Endothelial cell of umbilical vein (primary cell): ENCODE measurements around the gene UBE2E2. TPM values are rescaled to one million over a fixed set of nuclear protein-coding genes. Genes with fewer than 3 reads are reported as not detected.

Experiments
- BruUV-seq: library from RNA; stranded (reverse); fragments of 400-500 nt; replicated peaks from 2 replicates; lab custom pipeline; 2021; lab: Mats Ljungman, UMichigan
- CTCF ChIA-PET: fragments of 300-600, 350-600 bp; sonication (Branson Sonifier 250); formaldehyde crosslinking; loops from one replicate; lab custom pipeline; 2021; ENCODE audit warnings: antibody characterized with exemption, inconsistent platforms; lab: Charles Lee
- POLR2A ChIA-PET: fragments of 300-600, 350-600 bp; sonication (Branson Sonifier 250); formaldehyde crosslinking; loops from one replicate; lab custom pipeline; 2021; ENCODE audit warnings: antibody characterized with exemption, inconsistent platforms; lab: Charles Lee
- DNase-seq: peaks from one replicate; pipeline ENCODE4 v3.0.0-alpha.2; 2011; ENCODE audit warnings: low read depth, low spot score
- FAIRE-seq: peaks from 2 replicates; lab custom pipeline; 2011; peaks lifted over from hg19 to GRCh38; lab: Jason Lieb, UNC
- H2AFZ ChIP-seq: 2 replicates; pipeline ENCODE4 v1.6.0; 2012; ENCODE audit warnings: low read depth, low read length, control low read depth, inconsistent platforms
- H3K27ac ChIP-seq: 2 replicates; pipeline ENCODE4 v1.5.1; 2011; ENCODE audit warnings: low read depth, mild to moderate bottlenecking, control low read depth, low read length, moderate library complexity; ENCODE audit not compliant: insufficient read depth
- H3K27me3 ChIP-seq, 2 experiments: 2 replicates each; pipeline versions ENCODE4 v1.6.0 to v1.6.1; 2011; ENCODE audit warnings: low read length in 2 of 2, mixed read lengths in 1 of 2; ENCODE audit not compliant: control insufficient read depth in 2 of 2, insufficient read depth in 2 of 2
- H3K36me3 ChIP-seq, 2 experiments: 2 replicates in 1 of 2; 3 replicates in 1 of 2; pipeline ENCODE4 v1.5.1; 2011; ENCODE audit warnings: low read length in 2 of 2, mild to moderate bottlenecking in 1 of 2, moderate library complexity in 1 of 2; ENCODE audit not compliant: control insufficient read depth in 2 of 2, insufficient read depth in 2 of 2; ENCODE audit errors: extremely low read depth in 1 of 2
- H3K4me1 ChIP-seq: 3 replicates; pipeline ENCODE4 v1.5.1; 2011; ENCODE audit warnings: mild to moderate bottlenecking, low read length; ENCODE audit not compliant: control insufficient read depth, insufficient read depth; ENCODE audit errors: extremely low read depth
- H3K4me2 ChIP-seq: 2 replicates; pipeline ENCODE4 v1.6.1; 2011; ENCODE audit warnings: low read length, control low read depth, mixed read lengths; ENCODE audit not compliant: insufficient read depth
- H3K4me3 ChIP-seq, 3 experiments: fragments of 200-600 bp in 1 of 3; sonication (generic), shearing (Covaris generic) in 1 of 3; replicated peaks in 1 of 3; 2 replicates each; pipeline ENCODE4 v1.5.1; 2011 to 2016; ENCODE audit warnings: control low read depth in 3 of 3, low read length in 3 of 3, mild to moderate bottlenecking in 2 of 3, inconsistent platforms in 1 of 3, low read depth in 1 of 3, moderate library complexity in 1 of 3; ENCODE audit not compliant: insufficient read depth in 1 of 3
- H3K79me2 ChIP-seq: 2 replicates; pipeline ENCODE4 v1.6.0; 2012; ENCODE audit warnings: low read length, inconsistent platforms; ENCODE audit not compliant: control insufficient read depth, insufficient read depth
- H3K9ac ChIP-seq: replicated peaks from 2 replicates; pipeline ENCODE3; 2011; ENCODE audit warnings: low read length, control low read depth; ENCODE audit not compliant: insufficient read depth; ENCODE audit errors: extremely low read depth
- H3K9me1 ChIP-seq: replicated peaks from 3 replicates; pipeline ENCODE4 v1.6.0; 2011; ENCODE audit warnings: mild to moderate bottlenecking, low read length; ENCODE audit not compliant: control insufficient read depth, insufficient read depth; ENCODE audit errors: extremely low read depth
- H3K9me3 ChIP-seq: replicated peaks from 2 replicates; pipeline ENCODE4 v1.5.1; 2012; ENCODE audit warnings: low read length, inconsistent platforms; ENCODE audit not compliant: control insufficient read depth, insufficient read depth
- H4K20me1 ChIP-seq: replicated peaks from 2 replicates; pipeline ENCODE3; 2011; ENCODE audit warnings: mild to moderate bottlenecking, low read length; ENCODE audit not compliant: control insufficient read depth, insufficient read depth; ENCODE audit errors: extremely low read depth
- JUN ChIP-seq: IDR thresholded peaks from 2 replicates; pipeline ENCODE4 v1.6.1; 2011; ENCODE audit warnings: borderline replicate concordance, low read depth; ENCODE audit not compliant: insufficient read length, insufficient read depth
- MAX ChIP-seq: IDR thresholded peaks from 2 replicates; pipeline ENCODE4 v1.6.1; 2011; ENCODE audit not compliant: insufficient read depth, insufficient read length
- POLR2A ChIP-seq: IDR thresholded peaks from 2 replicates; pipeline ENCODE4 v1.6.1; 2012; ENCODE audit warnings: low read depth, mild to moderate bottlenecking, control low read depth, low read length
- dilution Hi-C: fragments of 300-500 bp; cut with MboI; formaldehyde crosslinking; loops from one replicate; pipeline ENCODE4 v1.15.0; 2019; ENCODE audit warnings: low sequenced_read_pairs; ENCODE audit not compliant: extremely low pct_ligation_motif_present
- intact Hi-C: fragments of 100-400 bp; cut with micrococcal nuclease; formaldehyde crosslinking; loops from one replicate; pipeline ENCODE4 v1.10.0; 2022
- polyA plus RNA-seq, 4 experiments: library from polyadenylated mRNA; depleted of rRNA in 3 of 4; stranded (reverse) in 3 of 4; unstranded in 1 of 4; fragments of >200 nt; gene quantifications; 2 replicates each; pipeline versions ENCODE4 v1.2.1 to v1.2.3, GENCODE V29; 2011 to 2012; ENCODE audit warnings: missing spikeins in 1 of 4
- total RNA-seq: library from RNA; stranded (reverse); gene quantifications from 2 replicates; pipeline ENCODE4 v1.2.3, GENCODE V29; 2021
- TF ChIP-seq, protein P1 (sequence below), 2 donors: IDR thresholded peaks; 1 replicate in 1 of 2; 2 replicates in 1 of 2; pipeline ENCODE4 v1.5.1; 2011; ENCODE audit warnings: low read length in 2 of 2, mild to moderate bottlenecking in 2 of 2, moderate library complexity in 2 of 2, control low read depth in 1 of 2, inconsistent platforms in 1 of 2, low read depth in 1 of 2; ENCODE audit not compliant: insufficient read depth in 1 of 2; ENCODE audit errors: extremely low read depth in 1 of 2

The UBE2E2 gene
- total and polyA plus RNA-seq, 2 donors (not counting 3 experiments of a cell fraction or from before 2014, with no cell fraction given), result 37.0 to 45.4 TPM

GRCh38 chr3:23292432-23292831 is 89.3 kb downstream of the UBE2E2 start:
- DNase-seq (no peak), FAIRE-seq (no peak)
- Histone ChIP-seq H3K9me1 (no peaks in the 10 kb centered on the region), H3K27me3 (no peaks in the 10 kb centered on the region), H3K79me2 (peaks cover 7% of the 10 kb centered on the region), H3K27ac (no peak overlapping the region), H3K9ac (no peak overlapping the region), H4K20me1 (no peaks in the 10 kb centered on the region), H3K4me3 (no peak overlapping the region), H2AFZ (no peak overlapping the region), H3K4me2 (no peak overlapping the region), H3K36me3 (no peaks in the 10 kb centered on the region), H3K9me3 (no peaks in the 10 kb centered on the region), H3K4me1 (no peaks in the 10 kb centered on the region)
- POLR2A ChIA-PET, result no interaction called here
- dilution Hi-C loops (no loop called here), intact Hi-C loops (no loop called here)
- BruUV-seq, result no TSS peak
- no peak for TF ChIP-seq MAX
- CTCF ChIA-PET, result no interaction called here

- CTCF ChIA-PET, result no interaction called here
These were observed 91.8 kb downstream of the UBE2E2 start for GRCh38 chr3:23294770-23295387.

More at GRCh38 chr3:23294770-23295387, 91.8 kb downstream of the UBE2E2 start:
- H3K79me2 ChIP-seq, result peaks cover 5% of the 10 kb centered on the region
- H2AFZ ChIP-seq, result no peak overlapping the region
- H3K9me1 ChIP-seq, result no peaks in the 10 kb centered on the region
- H3K4me1 ChIP-seq, result no peaks in the 10 kb centered on the region
- TF ChIP-seq POLR2A (no peak), MAX (no peak), JUN (no peak)
- TF ChIP-seq, protein P1, sequence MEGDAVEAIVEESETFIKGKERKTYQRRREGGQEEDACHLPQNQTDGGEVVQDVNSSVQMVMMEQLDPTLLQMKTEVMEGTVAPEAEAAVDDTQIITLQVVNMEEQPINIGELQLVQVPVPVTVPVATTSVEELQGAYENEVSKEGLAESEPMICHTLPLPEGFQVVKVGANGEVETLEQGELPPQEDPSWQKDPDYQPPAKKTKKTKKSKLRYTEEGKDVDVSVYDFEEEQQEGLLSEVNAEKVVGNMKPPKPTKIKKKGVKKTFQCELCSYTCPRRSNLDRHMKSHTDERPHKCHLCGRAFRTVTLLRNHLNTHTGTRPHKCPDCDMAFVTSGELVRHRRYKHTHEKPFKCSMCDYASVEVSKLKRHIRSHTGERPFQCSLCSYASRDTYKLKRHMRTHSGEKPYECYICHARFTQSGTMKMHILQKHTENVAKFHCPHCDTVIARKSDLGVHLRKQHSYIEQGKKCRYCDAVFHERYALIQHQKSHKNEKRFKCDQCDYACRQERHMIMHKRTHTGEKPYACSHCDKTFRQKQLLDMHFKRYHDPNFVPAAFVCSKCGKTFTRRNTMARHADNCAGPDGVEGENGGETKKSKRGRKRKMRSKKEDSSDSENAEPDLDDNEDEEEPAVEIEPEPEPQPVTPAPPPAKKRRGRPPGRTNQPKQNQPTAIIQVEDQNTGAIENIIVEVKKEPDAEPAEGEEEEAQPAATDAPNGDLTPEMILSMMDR (IDR thresholded peaks at IDR 0.05; ENCODE audit: extremely low read depth in 1 of 2, insufficient read depth in 1 of 2, low read depth in 1 of 2, low read length in 2 of 2), result no peak
- POLR2A ChIA-PET, result no interaction called here
- H4K20me1 ChIP-seq, result no peaks in the 10 kb centered on the region
- intact Hi-C loops, result no loop called here
- no peak overlapping the region for H3K27ac ChIP-seq
- no peak overlapping the region for H3K4me2 ChIP-seq
- FAIRE-seq, result no peak
- dilution Hi-C loops, result no loop called here
- no peaks in the 10 kb centered on the region for H3K27me3 ChIP-seq
- H3K36me3 ChIP-seq, result no peaks in the 10 kb centered on the region
- H3K9me3 ChIP-seq, result no peaks in the 10 kb centered on the region
- DNase-seq, result no peak
- no TSS peak for BruUV-seq
- no peak overlapping the region for H3K4me3 ChIP-seq
- H3K9ac ChIP-seq, result no peak overlapping the region
